ENCODE measurements around the gene AQP5.

The AQP5 gene

DNA sequence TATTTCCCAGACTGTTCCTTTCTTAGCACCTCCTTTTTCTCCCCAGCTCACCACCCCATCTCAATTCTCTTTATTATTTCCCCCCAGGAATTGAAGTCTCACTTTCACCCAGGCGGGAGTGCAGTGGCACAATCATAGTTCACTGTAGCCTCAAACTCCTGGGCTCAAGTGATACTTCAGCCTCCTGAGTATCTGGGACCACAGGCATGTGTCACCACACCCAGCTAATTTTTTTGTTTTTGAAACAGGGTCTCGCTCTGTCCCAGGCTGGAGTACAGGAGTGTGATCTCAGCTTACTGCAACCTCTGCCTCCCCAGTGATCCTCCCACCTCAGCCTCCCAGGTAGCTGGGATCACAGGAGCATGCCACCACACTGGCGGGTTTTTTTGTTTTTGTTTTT is 52.7 kb downstream of the AQP5 start:
- no peak for DNase-seq
- TF ChIP-seq, protein P1, sequence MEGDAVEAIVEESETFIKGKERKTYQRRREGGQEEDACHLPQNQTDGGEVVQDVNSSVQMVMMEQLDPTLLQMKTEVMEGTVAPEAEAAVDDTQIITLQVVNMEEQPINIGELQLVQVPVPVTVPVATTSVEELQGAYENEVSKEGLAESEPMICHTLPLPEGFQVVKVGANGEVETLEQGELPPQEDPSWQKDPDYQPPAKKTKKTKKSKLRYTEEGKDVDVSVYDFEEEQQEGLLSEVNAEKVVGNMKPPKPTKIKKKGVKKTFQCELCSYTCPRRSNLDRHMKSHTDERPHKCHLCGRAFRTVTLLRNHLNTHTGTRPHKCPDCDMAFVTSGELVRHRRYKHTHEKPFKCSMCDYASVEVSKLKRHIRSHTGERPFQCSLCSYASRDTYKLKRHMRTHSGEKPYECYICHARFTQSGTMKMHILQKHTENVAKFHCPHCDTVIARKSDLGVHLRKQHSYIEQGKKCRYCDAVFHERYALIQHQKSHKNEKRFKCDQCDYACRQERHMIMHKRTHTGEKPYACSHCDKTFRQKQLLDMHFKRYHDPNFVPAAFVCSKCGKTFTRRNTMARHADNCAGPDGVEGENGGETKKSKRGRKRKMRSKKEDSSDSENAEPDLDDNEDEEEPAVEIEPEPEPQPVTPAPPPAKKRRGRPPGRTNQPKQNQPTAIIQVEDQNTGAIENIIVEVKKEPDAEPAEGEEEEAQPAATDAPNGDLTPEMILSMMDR (IDR thresholded peaks at IDR 0.05; ENCODE audit: low read depth, low read length) = no peak
- Histone ChIP-seq H3K27me3 (no peaks in the 10 kb centered on the region), H3K9me3 (no peaks in the 10 kb centered on the region), H3K36me3 (peaks cover 63% of the 10 kb centered on the region), H3K4me3 (ENCODE audit: low read depth, low read length) (no peak overlapping the region), H3K4me1 (peaks cover 7% of the 10 kb centered on the region)
